ENCODE measurements around the gene PPM1J.
"Not testable (repeated sequence)": the region's sequence is repeated elsewhere in the genome, so short reads cannot be mapped to it uniquely, and the experiment has no call there.

The PPM1J gene

DNA sequence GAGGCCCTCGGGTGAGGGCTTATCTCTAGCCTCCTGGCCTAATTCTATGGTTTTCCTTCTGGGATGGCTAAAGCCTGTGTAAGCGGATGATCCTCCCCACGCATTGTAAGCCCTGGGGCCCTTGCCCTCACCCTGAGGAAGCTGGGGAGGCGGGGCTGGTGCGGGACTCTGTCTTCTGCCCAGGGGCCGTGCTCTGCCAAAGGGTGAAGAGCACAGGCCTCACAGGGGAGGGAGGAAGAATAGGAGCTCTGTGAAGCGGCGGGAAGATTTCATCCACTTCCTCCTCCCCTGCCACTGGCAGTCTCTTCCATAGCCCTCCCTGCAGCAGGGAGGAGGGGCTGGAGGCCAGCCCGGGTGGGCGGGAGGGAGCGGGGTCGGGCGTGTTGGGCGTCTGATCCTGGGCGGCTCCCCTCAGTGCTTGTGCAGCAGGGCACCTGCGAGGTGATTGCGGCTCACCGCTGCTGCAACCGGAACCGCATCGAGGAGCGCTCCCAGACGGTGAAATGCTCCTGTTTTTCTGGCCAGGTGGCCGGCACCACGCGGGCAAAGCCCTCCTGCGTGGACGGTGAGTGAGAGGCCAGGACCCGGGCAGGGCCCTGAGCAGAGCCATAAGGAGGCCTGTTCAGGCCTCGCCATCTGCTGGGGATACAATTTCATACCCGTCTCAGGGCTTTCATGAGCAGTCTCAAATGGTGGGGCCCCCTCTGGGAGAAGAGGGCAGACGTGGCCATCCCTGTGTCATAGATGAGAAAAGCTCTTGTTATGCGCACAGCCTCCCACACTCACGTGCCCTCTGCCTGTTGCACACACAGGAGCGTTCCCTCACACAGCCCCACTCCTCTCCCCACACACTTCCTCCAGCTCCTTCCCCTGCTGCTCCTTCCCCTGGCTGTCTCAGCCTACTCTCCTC is 7.7 kb upstream of the PPM1J start:
- no peak for DNase-seq (ENCODE audit: extremely low read depth in 1 of 2, low read depth in 1 of 2)

DNA sequence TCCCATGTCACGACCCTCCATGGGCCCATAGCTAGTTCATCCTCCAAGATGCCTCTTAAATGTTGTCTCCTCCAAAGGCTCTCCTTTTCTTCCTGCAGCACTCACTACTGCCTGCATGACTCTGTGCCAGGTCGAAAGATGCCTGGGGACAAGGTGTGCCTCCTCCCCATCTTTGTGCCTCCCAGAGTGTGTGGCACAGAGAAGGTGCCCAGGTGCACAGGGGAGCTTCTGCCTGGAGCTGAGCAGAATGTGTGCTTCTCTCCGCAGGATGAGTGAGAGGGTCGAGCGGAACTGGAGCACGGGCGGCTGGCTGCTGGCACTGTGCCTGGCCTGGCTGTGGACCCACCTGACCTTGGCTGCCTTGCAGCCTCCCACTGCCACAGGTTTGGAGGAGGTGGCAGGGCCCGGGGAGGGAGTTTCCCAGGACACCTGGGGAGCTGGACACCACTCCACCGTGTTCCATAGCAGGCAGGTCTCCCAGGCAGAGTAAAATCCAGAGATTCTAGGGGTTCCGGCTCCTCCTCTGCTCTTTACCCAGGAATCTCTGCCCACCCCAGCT is 6.9 kb upstream of the PPM1J start:
- DNase-seq (ENCODE audit: extremely low read depth in 1 of 2, low read depth in 1 of 2), result no peak

- DNase-seq (ENCODE audit: extremely low read depth in 1 of 2, low read depth in 1 of 2), result not testable (repeated sequence)
Measured at GRCh38 chr1:112721294-112721693, 6.2 kb upstream of the PPM1J start.

DNA sequence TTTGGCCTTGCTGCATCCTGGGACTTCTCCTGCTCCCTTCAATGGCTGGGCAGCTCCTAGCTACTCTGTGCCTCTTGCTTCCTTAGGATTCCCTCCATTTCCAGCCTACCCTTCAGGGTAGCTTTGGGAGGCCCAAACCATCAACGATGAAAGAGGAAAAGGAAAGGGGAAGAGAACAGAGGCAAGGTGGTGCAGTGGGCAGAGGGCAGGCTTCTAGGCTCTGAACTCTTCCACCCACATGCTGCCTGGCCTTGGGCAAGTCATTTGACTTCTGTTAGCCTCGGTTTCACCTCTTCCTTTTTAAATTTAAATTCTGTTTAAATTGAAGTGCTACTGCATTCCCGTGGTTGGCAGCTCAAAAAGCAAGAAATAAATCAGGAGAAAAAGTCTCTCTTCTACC is 5.7 kb upstream of the PPM1J start:
- no peak for DNase-seq (ENCODE audit: extremely low read depth in 1 of 2, low read depth in 1 of 2)

DNA sequence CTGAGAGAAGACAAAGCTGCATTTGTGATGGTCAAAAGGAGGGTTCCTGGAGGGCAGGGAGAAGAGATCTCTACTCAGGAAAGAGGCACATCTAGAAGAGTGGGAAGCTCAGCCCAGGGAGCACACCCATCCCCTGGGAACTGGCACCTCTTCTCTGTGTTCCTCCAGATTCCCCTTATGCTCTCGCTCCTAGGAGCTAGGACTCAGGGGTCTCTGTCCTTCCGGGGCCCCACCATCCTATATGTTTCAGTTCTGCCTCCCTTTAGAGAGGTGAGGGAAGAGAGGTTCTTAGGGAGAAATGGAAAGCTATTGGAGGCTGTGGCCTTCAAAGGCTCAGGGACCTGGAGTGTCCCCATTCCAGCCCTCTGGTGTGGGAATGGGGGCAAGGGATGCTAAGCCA is 4.6 kb upstream of the PPM1J start:
- DNase-seq (ENCODE audit: extremely low read depth in 1 of 2, low read depth in 1 of 2), result no peak

DNA sequence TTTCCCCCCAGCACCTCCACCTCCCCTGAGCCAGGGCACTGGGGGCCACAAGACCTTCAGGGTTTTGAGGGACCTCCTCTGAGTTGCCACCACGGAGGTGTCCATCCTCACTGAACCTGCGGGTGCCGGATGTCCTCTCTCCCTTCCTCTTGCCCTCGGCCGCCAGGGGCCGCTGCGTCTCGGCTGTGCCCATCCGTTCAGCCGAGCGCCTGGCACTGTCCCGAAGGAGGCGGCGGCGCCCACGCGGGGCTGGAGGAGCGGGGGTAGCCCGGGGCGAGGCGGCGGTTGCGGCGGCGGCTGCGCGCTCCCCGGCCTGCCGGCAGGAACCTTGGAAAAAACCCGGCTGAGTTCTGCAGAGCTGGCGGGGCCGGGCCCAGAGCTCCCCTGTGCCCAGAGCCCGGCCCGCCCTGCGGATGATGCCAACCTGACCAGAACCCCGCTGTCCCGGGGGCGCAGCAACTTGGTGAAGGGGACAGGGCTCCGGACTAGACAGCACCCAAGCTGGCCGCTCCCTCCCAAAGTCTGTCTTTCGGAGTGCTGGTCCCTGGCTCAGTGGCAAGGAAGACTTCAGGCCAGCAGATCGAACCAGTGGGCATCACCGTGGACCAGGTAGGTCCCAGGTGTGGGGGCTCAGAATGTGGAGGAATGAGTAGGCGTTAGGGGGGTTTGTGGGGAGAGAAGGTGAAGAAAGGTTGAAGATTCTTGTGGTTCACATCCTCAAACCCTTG is 3.7 kb upstream of the PPM1J start:
- DNase-seq (ENCODE audit: extremely low read depth in 1 of 2, low read depth in 1 of 2), result peak; percentile 52 to 59

DNA sequence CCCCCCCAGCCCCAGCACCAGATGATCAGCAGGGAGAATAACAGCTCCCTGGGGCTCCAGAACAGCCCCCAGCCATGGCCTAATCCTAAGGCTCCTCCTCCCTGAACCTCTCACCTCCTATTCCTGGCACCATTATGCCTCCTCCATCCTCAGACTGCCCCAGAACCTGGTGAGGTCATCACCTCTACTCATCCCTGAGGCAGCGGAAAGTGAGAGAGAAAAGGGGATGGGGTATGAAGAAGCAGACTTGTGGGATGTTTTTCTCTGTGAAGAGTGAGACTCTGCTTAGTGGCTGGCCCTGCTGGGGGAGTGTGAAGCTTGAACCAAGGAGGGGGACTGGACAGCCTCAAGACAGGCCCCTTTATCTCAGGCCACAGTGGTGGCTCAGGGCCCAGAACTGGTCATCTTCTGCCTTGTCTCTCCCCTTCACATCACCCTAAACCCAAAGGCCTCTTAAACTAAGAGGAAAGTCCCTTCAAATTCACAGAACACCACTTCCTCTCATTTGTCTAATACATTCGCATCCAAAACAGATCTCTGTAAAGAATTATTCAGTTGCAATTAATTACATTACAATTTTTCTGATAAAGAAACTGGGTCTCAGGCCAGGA is 2.2 kb upstream of the PPM1J start:
- no peak for DNase-seq (ENCODE audit: extremely low read depth in 1 of 2, low read depth in 1 of 2)

GRCh38 chr1:112716133-112716720 is 1.1 kb upstream of the PPM1J start:
- DNase-seq (ENCODE audit: extremely low read depth in 1 of 2, low read depth in 1 of 2), result peak; percentile 45 to 60

DNA sequence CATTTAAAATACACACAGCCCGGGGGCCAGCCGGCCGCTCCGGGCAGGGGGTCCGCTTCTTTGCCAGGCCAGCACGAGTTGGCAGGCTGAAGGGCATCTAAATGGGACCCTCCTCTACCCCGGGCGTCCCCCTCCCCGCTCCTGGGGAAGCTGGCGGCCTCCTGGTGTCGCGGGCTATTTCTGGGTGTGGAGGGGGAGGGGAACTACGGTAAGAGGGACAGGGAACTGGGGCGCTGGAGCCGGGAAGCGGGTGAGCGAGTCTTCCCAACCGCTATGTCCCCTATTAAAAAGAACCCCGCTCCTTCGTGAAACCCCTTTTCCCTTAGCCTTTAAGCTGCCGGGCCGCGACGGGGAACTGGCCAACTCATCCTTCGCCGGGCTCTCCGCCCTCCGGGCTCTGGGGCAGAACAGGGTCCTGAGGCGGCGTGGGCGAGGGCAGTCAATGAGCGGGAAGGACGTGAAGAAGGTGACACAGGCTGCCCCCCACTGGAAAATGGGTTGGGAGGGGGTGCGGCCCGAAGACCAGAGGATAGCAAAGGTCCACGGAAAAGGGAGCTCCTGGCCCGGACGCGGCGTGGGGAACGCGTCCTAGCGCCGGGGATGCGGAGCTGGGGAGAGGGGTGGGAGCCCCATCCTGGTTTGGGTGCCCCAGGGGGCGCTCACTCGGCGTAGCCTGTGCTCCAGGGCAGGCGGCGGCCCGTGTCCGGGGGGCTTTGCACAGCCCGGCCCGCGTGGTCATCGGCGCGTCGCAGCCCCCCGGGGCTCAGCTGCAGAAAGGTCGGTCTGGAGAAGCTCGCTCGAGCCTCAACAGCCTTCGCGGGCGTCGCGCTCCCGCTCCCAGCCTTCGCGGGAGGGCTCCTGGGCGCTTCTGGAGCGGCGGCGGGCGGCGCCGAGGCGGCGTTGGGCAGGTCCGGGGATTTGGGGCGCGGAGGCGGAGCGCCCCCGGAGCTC is 544 bp downstream of the PPM1J start:
- DNase-seq (ENCODE audit: extremely low read depth in 1 of 2, low read depth in 1 of 2), result no peak

DNA sequence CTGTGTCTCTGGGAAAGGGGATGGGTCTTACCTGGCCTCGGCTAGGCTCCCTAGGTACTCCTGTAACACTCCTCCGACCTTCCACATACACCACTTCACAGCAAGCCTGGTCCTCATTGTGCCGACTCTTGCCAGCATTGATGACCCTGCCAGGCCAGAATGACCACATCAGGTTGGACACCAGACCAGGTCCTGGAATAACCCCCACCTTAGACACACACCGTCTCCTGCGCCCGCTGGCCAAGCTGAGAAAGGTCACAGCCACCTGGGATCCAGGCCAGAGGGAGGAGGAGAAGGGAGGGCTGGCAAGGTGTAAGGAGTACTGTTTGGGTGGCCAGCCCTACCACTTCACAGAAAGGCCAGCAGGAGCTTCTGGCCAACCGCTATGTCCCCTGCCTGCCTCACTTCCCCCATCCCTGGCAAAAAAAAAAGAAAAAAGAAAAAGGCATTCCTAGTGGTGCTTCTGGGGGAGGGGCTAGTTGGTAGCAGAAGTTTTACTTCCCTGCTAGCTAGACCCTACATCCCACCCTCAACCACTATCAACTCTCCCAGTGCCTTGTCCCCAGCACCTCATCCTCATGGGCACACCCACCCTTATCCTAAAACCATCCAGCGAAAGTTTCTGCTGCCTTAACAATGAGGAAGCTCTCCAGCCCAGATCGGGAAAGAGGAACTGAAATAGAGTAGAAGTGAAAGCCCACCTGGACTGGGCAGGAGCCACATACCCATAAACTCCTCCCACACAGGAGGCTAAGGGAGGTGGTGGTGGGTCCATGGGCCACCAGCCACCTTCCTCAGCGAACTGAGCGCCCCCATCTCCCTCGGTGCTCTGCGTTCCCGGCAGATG is 1.4 kb downstream of the PPM1J start:
- DNase-seq (ENCODE audit: extremely low read depth in 1 of 2, low read depth in 1 of 2), result no peak

- DNase-seq (ENCODE audit: extremely low read depth in 1 of 2, low read depth in 1 of 2), result no peak
Measured at GRCh38 chr1:112712701-112713128, 2.4 kb downstream of the PPM1J start.

DNA sequence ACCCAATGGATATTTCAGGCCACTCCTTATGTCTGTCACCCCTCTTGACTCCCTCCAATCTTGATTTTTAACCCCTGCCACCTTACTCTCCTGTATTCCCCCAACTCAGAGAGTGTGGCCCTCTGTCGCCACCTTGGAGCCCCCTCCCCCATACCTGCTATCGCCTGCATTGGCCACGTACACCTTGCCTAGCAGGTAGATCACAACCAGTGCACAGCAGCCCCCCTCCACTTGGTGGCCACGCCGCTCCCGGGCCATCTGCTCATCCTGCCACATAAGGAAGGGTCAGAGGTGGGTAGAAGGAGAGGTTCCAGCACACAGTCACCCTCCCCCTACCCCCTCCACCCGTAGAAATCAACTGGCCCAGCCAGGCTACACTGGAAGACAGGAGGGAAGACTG is 2.9 kb downstream of the PPM1J start:
- no peak for DNase-seq (ENCODE audit: extremely low read depth in 1 of 2, low read depth in 1 of 2)

GRCh38 chr1:112711670-112712069 is 3.5 kb downstream of the PPM1J start:
- DNase-seq (ENCODE audit: extremely low read depth in 1 of 2, low read depth in 1 of 2), result no peak

DNA sequence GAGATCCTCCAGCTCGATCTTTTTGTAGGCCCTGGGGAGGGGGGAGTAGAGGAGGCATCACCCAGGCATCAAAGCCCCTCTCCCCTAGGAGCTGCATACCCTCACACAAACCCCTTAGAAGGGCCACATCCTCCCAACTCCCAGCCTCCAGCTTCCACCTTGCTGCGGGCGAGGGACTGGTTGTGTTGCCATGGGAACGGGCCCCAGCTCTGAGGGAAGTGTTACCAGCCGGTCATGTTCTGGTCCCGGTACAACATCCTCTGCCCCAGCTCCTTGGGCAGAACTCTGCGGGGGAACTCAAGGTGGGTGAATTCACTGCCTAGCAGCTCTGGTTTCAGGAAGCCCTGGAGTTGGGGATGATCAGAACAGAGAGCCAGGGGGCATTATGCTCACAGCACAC is 4.1 kb downstream of the PPM1J start:
- DNase-seq (ENCODE audit: extremely low read depth in 1 of 2, low read depth in 1 of 2), result no peak

GRCh38 chr1:112710586-112710985 is 4.5 kb downstream of the PPM1J start:
- no peak for DNase-seq (ENCODE audit: extremely low read depth in 1 of 2, low read depth in 1 of 2)

DNA sequence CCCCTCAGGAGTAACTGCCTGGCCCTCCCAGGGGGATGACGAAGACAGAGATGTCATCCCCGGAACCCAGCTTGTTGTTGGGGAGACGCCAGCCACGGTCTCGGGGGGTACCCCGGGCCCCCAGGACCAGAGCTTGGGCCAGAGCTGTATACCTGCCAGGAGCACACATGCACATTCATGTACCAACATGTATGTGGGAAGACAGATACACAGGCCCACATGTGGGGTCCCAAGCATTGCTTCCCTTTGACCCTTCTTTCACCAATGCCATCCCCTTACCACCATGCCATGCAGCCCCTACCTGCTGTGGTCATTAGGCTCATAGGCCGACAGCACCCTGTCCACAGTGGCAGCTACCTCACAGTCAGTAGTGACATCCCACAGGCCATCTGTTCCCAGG is 5.0 kb downstream of the PPM1J start:
- DNase-seq (ENCODE audit: extremely low read depth in 1 of 2, low read depth in 1 of 2), result no peak

DNA sequence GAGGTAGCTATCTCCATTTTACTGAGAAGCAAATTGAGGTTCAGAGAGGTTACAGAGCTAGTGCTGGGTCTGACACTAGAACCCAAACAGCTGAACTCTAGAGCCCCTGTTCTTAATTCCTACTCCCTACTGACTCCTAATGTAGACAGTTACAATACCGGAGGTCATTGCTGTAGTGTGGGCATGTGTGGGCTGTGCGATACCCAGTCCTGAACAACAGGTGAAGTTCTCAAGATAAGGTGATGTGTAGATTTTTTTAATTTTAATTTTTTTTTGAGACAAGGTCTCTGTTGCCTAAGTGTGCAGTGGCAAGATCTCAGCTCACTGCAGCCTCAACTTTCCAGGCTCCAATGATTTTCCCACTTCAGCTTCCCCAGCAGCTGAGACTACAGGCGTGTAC is 6.6 kb downstream of the PPM1J start:
- DNase-seq (ENCODE audit: extremely low read depth in 1 of 2, low read depth in 1 of 2), result no peak

DNA sequence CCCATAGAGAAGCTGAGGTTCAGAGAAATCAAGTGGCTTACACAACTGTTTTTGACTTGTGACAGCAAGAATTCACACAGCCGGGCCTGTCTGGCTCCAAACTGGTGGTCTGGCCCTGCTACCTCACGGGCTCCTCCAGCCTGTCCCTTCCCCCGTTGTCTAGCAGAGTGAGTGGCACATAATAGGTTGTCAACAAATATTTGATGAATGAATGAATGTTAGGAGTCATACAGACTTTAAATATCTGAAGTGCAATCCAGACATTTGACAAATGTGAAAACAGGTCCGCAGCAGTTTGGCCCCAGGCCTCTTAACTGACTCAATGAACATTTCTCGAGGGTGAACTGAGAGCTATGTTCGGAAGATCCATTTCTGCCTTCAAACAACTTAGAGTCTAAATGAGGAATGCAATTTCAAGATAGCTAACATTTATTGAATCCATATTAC is 7.1 kb downstream of the PPM1J start:
- no peak for DNase-seq (ENCODE audit: extremely low read depth in 1 of 2, low read depth in 1 of 2)

Data from stimulated activated CD8-positive, alpha-beta memory T cell treated with anti-CD3 and anti-CD28 coated beads, Interleukin-7, amount 100 ng/mL, for 48 hours (primary cell).